Endothelial cell (in vitro differentiated cells): ENCODE results near the gene POU2F1. TPM values are rescaled to one million over a fixed set of nuclear protein-coding genes. Genes with fewer than 3 reads are reported as not detected.
"Not testable (repeated sequence)": the region's sequence is repeated elsewhere in the genome, so short reads cannot be mapped to it uniquely, and the experiment has no call there.

ENCODE experiments used
- DNase-seq: peaks from one replicate; pipeline ENCODE4 v3.0.0; 2021; ENCODE audit warnings: low spot score
- H3K27ac Mint-ChIP-seq: one replicate; pipeline ENCODE4 v1.8.0; 2021; ENCODE audit warnings: mixed read lengths, inconsistent platforms; ENCODE audit not compliant: unreplicated experiment
- H3K27me3 Mint-ChIP-seq: one replicate; pipeline ENCODE4 v1.8.0; 2021; ENCODE audit warnings: mild to moderate bottlenecking, moderate library complexity, mixed read lengths, inconsistent platforms; ENCODE audit not compliant: unreplicated experiment
- H3K36me3 Mint-ChIP-seq: one replicate; pipeline ENCODE4 v1.8.0; 2021; ENCODE audit warnings: mild to moderate bottlenecking, low read depth, mixed read lengths, inconsistent platforms; ENCODE audit not compliant: unreplicated experiment
- H3K4me1 Mint-ChIP-seq: one replicate; pipeline ENCODE4 v1.8.0; 2021; ENCODE audit warnings: mild to moderate bottlenecking, mixed read lengths, inconsistent platforms; ENCODE audit not compliant: unreplicated experiment
- H3K4me3 Mint-ChIP-seq: one replicate; pipeline ENCODE4 v1.8.0; 2021; ENCODE audit warnings: mild to moderate bottlenecking, mixed read lengths, inconsistent platforms; ENCODE audit not compliant: unreplicated experiment
- H3K9me3 Mint-ChIP-seq: one replicate; pipeline ENCODE4 v1.8.0; 2021; ENCODE audit warnings: mixed read lengths, inconsistent platforms; ENCODE audit not compliant: unreplicated experiment
- CTCF ChIP-seq: fragments of 200-600 bp; sonication (generic); IDR thresholded peaks from one replicate; pipeline ENCODE4 v1.5.0; 2021; ENCODE audit warnings: antibody characterized with exemption; ENCODE audit not compliant: unreplicated experiment
- total RNA-seq: library from RNA; stranded (reverse); fragmentation: NEBNext Ultra II Directional; extraction: Animal tissue kit (Norgen Biotek cat#: 25700); gene quantifications from one replicate; pipeline ENCODE4 v1.2.1, GENCODE V29; 2021; ENCODE audit not compliant: unreplicated experiment

Gene POU2F1
- total RNA-seq, 1 donor from 2014 or later, result 24.5 TPM

- no peak for TF ChIP-seq CTCF
- Mint-ChIP-seq H3K9me3 (no peaks in the 10 kb centered on the region), H3K36me3 (peaks cover 4% of the 10 kb centered on the region), H3K27me3 (peaks cover 3% of the 10 kb centered on the region), H3K4me1 (peaks cover 3% of the 10 kb centered on the region), H3K4me3 (no peak overlapping the region), H3K27ac (no peak overlapping the region)
- DNase-seq, result no peak
Measured at GRCh38 chr1:167202049-167202448, 18.6 kb upstream of the POU2F1 start.

GRCh38 chr1:167205306-167206050 is 15.2 kb upstream of the POU2F1 start:
- H3K36me3 Mint-ChIP-seq, H3K27ac Mint-ChIP-seq, H3K4me1 Mint-ChIP-seq, H3K9me3 Mint-ChIP-seq, DNase-seq, H3K27me3 Mint-ChIP-seq, H3K4me3 Mint-ChIP-seq: not testable (repeated sequence)

GRCh38 chr1:167206166-167206835 is 14.4 kb upstream of the POU2F1 start:
- H3K27ac Mint-ChIP-seq, result no peak overlapping the region

GRCh38 chr1:167207940-167208623 is 12.6 kb upstream of the POU2F1 start:
- no peaks in the 10 kb centered on the region for H3K9me3 Mint-ChIP-seq
- H3K27me3 Mint-ChIP-seq, result peaks cover 5% of the 10 kb centered on the region
- H3K36me3 Mint-ChIP-seq, result peaks cover 8% of the 10 kb centered on the region
- no peaks in the 10 kb centered on the region for H3K4me1 Mint-ChIP-seq
- H3K4me3 Mint-ChIP-seq, result no peak overlapping the region
- TF ChIP-seq CTCF, result no peak
- no peak for DNase-seq
- H3K27ac Mint-ChIP-seq, result no peak overlapping the region

More at GRCh38 chr1:167206166-167206835, 14.4 kb upstream of the POU2F1 start:
- H3K9me3 Mint-ChIP-seq, result no peaks in the 10 kb centered on the region
- no peak for TF ChIP-seq CTCF
- DNase-seq, result no peak
- H3K4me3 Mint-ChIP-seq, result no peak overlapping the region
- no peaks in the 10 kb centered on the region for H3K4me1 Mint-ChIP-seq
- peaks cover 5% of the 10 kb centered on the region for H3K27me3 Mint-ChIP-seq
- peaks cover 8% of the 10 kb centered on the region for H3K36me3 Mint-ChIP-seq

GRCh38 chr1:167208624-167208976 is 12.1 kb upstream of the POU2F1 start:
- H3K27me3 Mint-ChIP-seq, result peaks cover 3% of the 10 kb centered on the region
- no peak for TF ChIP-seq CTCF
- H3K36me3 Mint-ChIP-seq, result peaks cover 8% of the 10 kb centered on the region
- H3K4me1 Mint-ChIP-seq, result no peaks in the 10 kb centered on the region
- H3K4me3 Mint-ChIP-seq, result no peak overlapping the region
- H3K9me3 Mint-ChIP-seq, result no peaks in the 10 kb centered on the region
- no peak for DNase-seq
- H3K27ac Mint-ChIP-seq, result no peak overlapping the region
